MM.1S (cell line): Measurements from ENCODE around the gene TARS3.

Experiments used
- DNase-seq: peaks from one replicate; pipeline ENCODE4 v3.0.0-alpha.2; 2015
- H2AFZ ChIP-seq: fragments of 300-600 bp; sonication (generic); 2 replicates; pipeline ENCODE4 v1.6.0; 2016; ENCODE audit warnings: antibody characterized with exemption, low read length
- H3F3A ChIP-seq: fragments of 300-600 bp; sonication (generic); 2 replicates; pipeline ENCODE4 v1.6.1; 2016; ENCODE audit warnings: mild to moderate bottlenecking, antibody characterized with exemption, low read length, moderate library complexity, mixed read lengths; ENCODE audit not compliant: insufficient read depth
- H3K27ac ChIP-seq: fragments of 300-600 bp; sonication (generic); 2 replicates; pipeline ENCODE4 v1.5.1; 2016; ENCODE audit warnings: mild to moderate bottlenecking, low read length
- H3K27me3 ChIP-seq: fragments of 300-600 bp; sonication (generic); replicated peaks from 2 replicates; pipeline ENCODE4 v1.6.0; 2016; ENCODE audit warnings: low read length; ENCODE audit not compliant: insufficient read depth
- H3K36me3 ChIP-seq: fragments of 300-600 bp; sonication (generic); replicated peaks from 2 replicates; pipeline ENCODE4 v1.6.1; 2016; ENCODE audit warnings: mild to moderate bottlenecking, low read length, mixed read lengths; ENCODE audit not compliant: insufficient read depth
- H3K4me1 ChIP-seq: fragments of 300-600 bp; sonication (generic); 2 replicates; pipeline ENCODE4 v1.6.1; 2016; ENCODE audit warnings: low read length, mixed read lengths
- H3K4me2 ChIP-seq: fragments of 300-600 bp; sonication (generic); 2 replicates; pipeline ENCODE4 v1.6.0; 2016; ENCODE audit warnings: low read depth, low read length
- H3K4me3 ChIP-seq: fragments of 300-600 bp; sonication (generic); 2 replicates; pipeline ENCODE4 v1.5.1; 2016; ENCODE audit warnings: low read length, mixed read lengths
- H3K79me2 ChIP-seq: fragments of 300-600 bp; sonication (generic); 2 replicates; pipeline ENCODE4 v1.6.1; 2016; ENCODE audit warnings: mixed run types, low read length, mixed read lengths
- H3K9ac ChIP-seq: fragments of 300-600 bp; sonication (generic); 2 replicates; pipeline ENCODE4 v1.6.1; 2016; ENCODE audit warnings: low read length, mixed read lengths
- H3K9me2 ChIP-seq: fragments of 300-600 bp; sonication (generic); replicated peaks from 2 replicates; pipeline ENCODE4 v1.6.1; 2016; ENCODE audit warnings: mild to moderate bottlenecking, low read length, mixed read lengths; ENCODE audit not compliant: insufficient read depth
- H3K9me3 ChIP-seq: fragments of 300-600 bp; sonication (generic); replicated peaks from 2 replicates; pipeline ENCODE4 v1.6.1; 2016; ENCODE audit warnings: mild to moderate bottlenecking, low read length, mixed read lengths; ENCODE audit not compliant: insufficient read depth
- H4K20me1 ChIP-seq: fragments of 300-600 bp; sonication (generic); 2 replicates; pipeline ENCODE4 v1.6.1; 2016; ENCODE audit warnings: mild to moderate bottlenecking, low read length, moderate library complexity, mixed read lengths; ENCODE audit not compliant: insufficient read depth
- EZH2 ChIP-seq: fragments of 300-600 bp; sonication (generic); optimal IDR thresholded peaks from 2 replicates; pipeline ENCODE3; 2017; ENCODE audit warnings: low read depth, mild to moderate bottlenecking, antibody characterized with exemption, low read length, mixed read lengths
- EZH2phosphoT487 ChIP-seq: fragments of 300-600 bp; sonication (generic); IDR thresholded peaks from 2 replicates; pipeline ENCODE4 v1.6.1; 2018; ENCODE audit warnings: antibody characterized with exemption, low read length
- TF ChIP-seq, protein P1 (sequence below): fragments of 300-600 bp; sonication (generic); IDR thresholded peaks from 2 replicates; pipeline ENCODE4 v1.5.1; 2016; ENCODE audit warnings: antibody characterized with exemption, low read length, mixed read lengths

The TARS3 gene

DNA sequence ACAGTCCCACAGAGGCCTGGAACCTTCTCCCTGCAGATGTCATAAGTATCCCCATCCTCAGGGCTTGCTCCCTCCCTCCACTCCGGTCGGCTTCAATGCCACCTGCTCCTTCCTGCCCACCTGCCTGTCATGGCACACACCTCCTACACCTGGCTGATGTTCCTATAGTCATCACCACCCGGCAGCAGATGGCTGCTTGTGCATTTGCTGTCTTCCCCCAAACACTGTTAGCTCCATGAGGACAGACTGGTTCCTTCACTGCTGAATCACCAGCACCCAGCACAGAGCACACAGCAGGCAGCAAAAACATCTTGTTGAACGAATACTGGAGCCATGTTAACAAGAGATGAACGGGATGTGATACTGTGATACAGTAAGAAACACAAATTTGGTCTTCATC is 14.8 kb downstream of the TARS3 start:
- no peaks in the 10 kb centered on the region for H3K9me3 ChIP-seq
- H3K36me3 ChIP-seq = no peaks in the 10 kb centered on the region
- no peak overlapping the region for H3K9ac ChIP-seq
- H4K20me1 ChIP-seq = no peaks in the 10 kb centered on the region
- no peak overlapping the region for H3K27ac ChIP-seq
- no peaks in the 10 kb centered on the region for H3F3A ChIP-seq
- no peaks in the 10 kb centered on the region for H3K9me2 ChIP-seq
- H3K79me2 ChIP-seq = no peaks in the 10 kb centered on the region
- DNase-seq = no peak
- no peak overlapping the region for H3K4me3 ChIP-seq
- no peak overlapping the region for H3K4me2 ChIP-seq
- no peak for TF ChIP-seq EZH2phosphoT487
- H2AFZ ChIP-seq = no peak overlapping the region
- H3K27me3 ChIP-seq = no peaks in the 10 kb centered on the region
- no peaks in the 10 kb centered on the region for H3K4me1 ChIP-seq

DNA sequence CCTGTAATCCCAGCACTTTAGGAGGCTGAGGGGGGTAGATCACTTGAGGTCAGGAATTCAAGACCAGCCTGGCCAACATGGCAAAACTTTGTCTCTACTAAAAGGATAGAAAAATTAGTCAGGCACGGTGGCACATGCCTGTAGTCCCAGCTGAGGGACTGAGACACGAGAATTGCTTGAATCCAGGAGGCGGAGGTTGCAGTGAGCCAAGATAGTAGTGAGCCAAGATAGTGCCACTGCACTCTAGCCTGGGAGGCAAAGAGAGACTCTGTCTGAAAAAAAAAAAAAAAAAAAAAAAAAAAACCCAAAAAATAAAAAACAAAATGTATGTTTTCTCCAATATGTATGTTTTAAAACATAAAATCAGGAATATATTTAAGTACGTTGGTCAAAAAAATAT is 16.3 kb downstream of the TARS3 start:
- no peaks in the 10 kb centered on the region for H3K36me3 ChIP-seq
- no peaks in the 10 kb centered on the region for H3K4me1 ChIP-seq
- no peak for DNase-seq
- H3K9me2 ChIP-seq = no peaks in the 10 kb centered on the region
- H3K9ac ChIP-seq = no peak overlapping the region
- no peak overlapping the region for H3K4me3 ChIP-seq
- TF ChIP-seq EZH2 (no peak), EZH2phosphoT487 (no peak)
- TF ChIP-seq, protein P1, sequence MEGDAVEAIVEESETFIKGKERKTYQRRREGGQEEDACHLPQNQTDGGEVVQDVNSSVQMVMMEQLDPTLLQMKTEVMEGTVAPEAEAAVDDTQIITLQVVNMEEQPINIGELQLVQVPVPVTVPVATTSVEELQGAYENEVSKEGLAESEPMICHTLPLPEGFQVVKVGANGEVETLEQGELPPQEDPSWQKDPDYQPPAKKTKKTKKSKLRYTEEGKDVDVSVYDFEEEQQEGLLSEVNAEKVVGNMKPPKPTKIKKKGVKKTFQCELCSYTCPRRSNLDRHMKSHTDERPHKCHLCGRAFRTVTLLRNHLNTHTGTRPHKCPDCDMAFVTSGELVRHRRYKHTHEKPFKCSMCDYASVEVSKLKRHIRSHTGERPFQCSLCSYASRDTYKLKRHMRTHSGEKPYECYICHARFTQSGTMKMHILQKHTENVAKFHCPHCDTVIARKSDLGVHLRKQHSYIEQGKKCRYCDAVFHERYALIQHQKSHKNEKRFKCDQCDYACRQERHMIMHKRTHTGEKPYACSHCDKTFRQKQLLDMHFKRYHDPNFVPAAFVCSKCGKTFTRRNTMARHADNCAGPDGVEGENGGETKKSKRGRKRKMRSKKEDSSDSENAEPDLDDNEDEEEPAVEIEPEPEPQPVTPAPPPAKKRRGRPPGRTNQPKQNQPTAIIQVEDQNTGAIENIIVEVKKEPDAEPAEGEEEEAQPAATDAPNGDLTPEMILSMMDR = no peak
- H3K4me2 ChIP-seq = no peak overlapping the region
- H3F3A ChIP-seq = no peaks in the 10 kb centered on the region
- H3K79me2 ChIP-seq = no peaks in the 10 kb centered on the region
- H2AFZ ChIP-seq = no peak overlapping the region
- H3K27me3 ChIP-seq = no peaks in the 10 kb centered on the region
- H3K9me3 ChIP-seq = no peaks in the 10 kb centered on the region
- no peaks in the 10 kb centered on the region for H4K20me1 ChIP-seq
- H3K27ac ChIP-seq = no peak overlapping the region

DNA sequence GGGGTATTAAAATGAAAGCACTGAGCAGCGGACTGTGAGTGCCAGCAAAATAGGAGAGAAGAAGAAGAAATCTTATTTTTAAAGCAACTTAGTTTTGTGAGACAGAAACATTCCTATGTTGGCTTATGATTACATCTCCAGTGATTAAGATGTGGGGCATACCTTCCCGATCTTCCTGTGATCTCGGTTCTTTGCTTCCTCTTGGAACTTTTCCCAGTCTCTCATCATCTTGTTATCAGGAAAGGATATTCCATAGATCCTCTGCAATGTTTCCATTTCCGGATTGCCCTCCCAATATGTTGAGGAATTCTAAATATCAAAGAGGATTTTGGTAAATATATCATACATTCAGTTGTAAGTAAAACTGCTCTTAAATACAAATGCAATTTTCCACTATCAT is 22.2 kb downstream of the TARS3 start:
- Histone ChIP-seq H3K9me3 (no peaks in the 10 kb centered on the region), H3K27ac (no peak overlapping the region), H3K4me3 (no peak overlapping the region), H3K36me3 (no peaks in the 10 kb centered on the region), H4K20me1 (no peaks in the 10 kb centered on the region), H3F3A (no peaks in the 10 kb centered on the region), H3K79me2 (no peaks in the 10 kb centered on the region), H3K27me3 (no peaks in the 10 kb centered on the region), H3K9ac (no peak overlapping the region), H3K9me2 (no peaks in the 10 kb centered on the region), H3K4me1 (no peaks in the 10 kb centered on the region), H3K4me2 (no peak overlapping the region), H2AFZ (no peak overlapping the region)
- TF ChIP-seq EZH2 (no peak), EZH2phosphoT487 (no peak)
- TF ChIP-seq, protein P1 = no peak
- DNase-seq = no peak

DNA sequence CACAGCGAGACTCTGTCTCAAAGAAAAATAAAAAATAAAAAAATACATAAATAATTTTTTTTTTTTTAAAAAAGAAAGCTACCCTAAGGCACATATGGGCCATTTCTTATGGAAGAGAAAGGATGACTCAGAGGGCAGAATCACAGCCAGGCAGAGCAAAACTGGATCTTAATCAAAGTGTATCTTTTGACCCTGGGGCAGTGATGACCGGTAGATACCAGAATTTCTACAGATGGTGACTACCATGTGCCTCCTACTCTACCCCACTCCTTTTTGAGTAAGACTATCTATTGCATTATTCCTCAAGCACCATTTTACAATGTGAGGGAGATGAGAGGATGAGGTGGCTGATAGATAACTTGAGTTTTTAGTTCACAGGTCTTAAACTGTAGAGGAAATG is 26.0 kb downstream of the TARS3 start:
- H3K9ac ChIP-seq = no peak overlapping the region
- H3K4me3 ChIP-seq = no peak overlapping the region
- DNase-seq = no peak
- H3K4me1 ChIP-seq = no peaks in the 10 kb centered on the region
- no peaks in the 10 kb centered on the region for H3K27me3 ChIP-seq
- no peak overlapping the region for H3K27ac ChIP-seq
- H3F3A ChIP-seq = no peaks in the 10 kb centered on the region
- TF ChIP-seq EZH2 (no peak), EZH2phosphoT487 (no peak)
- TF ChIP-seq, protein P1 = no peak
- no peaks in the 10 kb centered on the region for H3K36me3 ChIP-seq
- H3K79me2 ChIP-seq = no peaks in the 10 kb centered on the region
- no peaks in the 10 kb centered on the region for H4K20me1 ChIP-seq
- H3K9me2 ChIP-seq = no peaks in the 10 kb centered on the region
- H3K9me3 ChIP-seq = no peaks in the 10 kb centered on the region
- no peak overlapping the region for H2AFZ ChIP-seq
- no peak overlapping the region for H3K4me2 ChIP-seq
